HG03442 (cell line): Measurements from ENCODE around the gene CAMKV.
"Not testable (repeated sequence)": the region's sequence is repeated elsewhere in the genome, so short reads cannot be mapped to it uniquely, and the experiment has no call there.

Experiments used
- ATAC-seq: cut with Tn5 transposase; IDR thresholded peaks from one replicate; pipeline ENCODE4 v1.9.1; 2021; ENCODE audit warnings: mild to moderate bottlenecking, moderate library complexity; ENCODE audit not compliant: unreplicated experiment

CAMKV gene

GRCh38 chr3:49856181-49857005 lies 13.3 kb downstream of the CAMKV start, which contains the start of gene TRAIP:
Gene TRAIP (minus strand): TSS chr3:49856564. CDS start chr3:49856453, 111 bp downstream.
- peak; percentile 93 for ATAC-seq

GRCh38 chr3:49855662-49856061 lies 14.0 kb downstream of the CAMKV start:
- no peak for ATAC-seq

GRCh38 chr3:49845694-49846093 lies 24.0 kb downstream of the CAMKV start:
- ATAC-seq = no peak

- ATAC-seq = no peak
These were observed 25.1 kb downstream of the CAMKV start for GRCh38 chr3:49844464-49845183.

- no peak for ATAC-seq
These were observed 26.7 kb downstream of the CAMKV start for GRCh38 chr3:49842843-49843517.

- ATAC-seq = no peak
These were observed 27.9 kb downstream of the CAMKV start for GRCh38 chr3:49841806-49842205.

- no peak for ATAC-seq
These were observed 28.5 kb downstream of the CAMKV start for GRCh38 chr3:49841126-49841696.

- no peak for ATAC-seq
These were observed 29.3 kb downstream of the CAMKV start for GRCh38 chr3:49840388-49840787.

GRCh38 chr3:49839193-49839809 lies 30.4 kb downstream of the CAMKV start:
- ATAC-seq = no peak

GRCh38 chr3:49831341-49831740 lies 38.4 kb downstream of the CAMKV start:
- ATAC-seq = no peak

GRCh38 chr3:49826016-49826415 lies 43.7 kb downstream of the CAMKV start:
- ATAC-seq = no peak

GRCh38 chr3:49823131-49823530 lies 46.6 kb downstream of the CAMKV start:
- not testable (repeated sequence) for ATAC-seq

GRCh38 chr3:49813497-49814174 lies 56.1 kb downstream of the CAMKV start, which contains the start of gene UBA7:
Gene UBA7 (minus strand): TSS chr3:49813953. CDS start chr3:49813787, 166 bp downstream.
- no peak for ATAC-seq

- no peak for ATAC-seq
These were observed 56.7 kb downstream of the CAMKV start for GRCh38 chr3:49812916-49813496.
